GM18526 (cell line): ENCODE data around the gene BRIP1.

ENCODE experiments used
- POLR2A ChIP-seq: IDR thresholded peaks from 3 replicates; pipeline ENCODE4 v1.6.1; 2011; ENCODE audit not compliant: insufficient read length; ENCODE audit errors: extremely low read depth

The BRIP1 gene

DNA sequence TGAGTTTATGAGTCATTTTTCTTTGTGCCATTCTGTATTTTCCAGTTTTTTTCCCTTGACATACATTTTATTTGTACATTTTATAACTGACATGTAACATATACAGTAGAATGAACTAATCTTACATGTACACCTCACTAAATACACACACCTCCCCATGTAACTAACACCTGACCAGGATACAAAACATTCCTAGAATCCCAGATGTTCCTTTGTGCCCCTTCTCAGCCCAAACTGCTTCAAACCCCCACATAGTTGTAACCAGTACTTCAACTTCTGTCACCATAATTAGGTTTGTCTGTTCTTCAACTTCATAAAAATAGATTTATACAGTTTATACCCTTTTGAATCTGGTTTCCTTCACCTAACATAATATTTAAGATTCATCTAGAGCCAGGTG, 73.5 kb downstream of the BRIP1 start:
- TF ChIP-seq POLR2A, result no peak

DNA sequence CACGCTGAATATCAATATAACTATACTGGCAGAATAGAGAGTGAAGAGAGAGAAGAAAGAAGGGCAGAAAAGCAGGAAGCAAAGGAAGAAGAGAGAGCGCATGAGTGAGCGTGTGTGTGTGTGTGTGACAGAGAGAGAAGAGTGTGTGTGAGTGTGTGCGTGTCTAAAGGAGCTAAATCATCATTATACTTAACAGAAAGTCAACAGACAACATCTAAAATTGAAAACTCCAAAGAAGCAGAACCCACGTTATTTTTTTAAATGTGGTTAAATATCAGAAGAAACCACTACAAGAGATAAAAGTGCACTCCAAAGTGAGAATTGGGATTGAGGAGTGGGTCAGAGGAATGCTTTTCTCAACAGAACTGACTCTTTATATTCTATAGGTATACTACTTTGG, 77.2 kb downstream of the BRIP1 start:
- TF ChIP-seq POLR2A, result no peak

DNA sequence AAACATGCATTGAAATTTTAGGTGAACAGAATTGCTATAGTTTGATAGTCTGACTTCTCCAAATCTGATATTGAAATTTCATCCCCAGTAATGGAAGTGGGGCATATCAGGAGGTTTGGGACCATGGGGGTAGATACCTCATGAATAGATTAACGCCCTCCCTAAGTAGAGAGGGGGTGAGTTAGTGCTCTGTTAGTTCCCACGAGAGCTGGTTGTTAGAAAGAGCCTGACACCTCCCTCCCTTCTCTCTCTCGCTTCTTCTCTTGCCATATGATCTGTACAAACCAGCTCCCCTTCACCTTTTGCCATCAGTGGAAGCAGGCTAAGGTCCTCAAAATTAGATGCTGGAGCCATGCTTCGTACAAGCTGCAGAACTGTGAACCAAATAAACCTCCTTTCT, 78.8 kb downstream of the BRIP1 start:
- TF ChIP-seq POLR2A, result no peak

DNA sequence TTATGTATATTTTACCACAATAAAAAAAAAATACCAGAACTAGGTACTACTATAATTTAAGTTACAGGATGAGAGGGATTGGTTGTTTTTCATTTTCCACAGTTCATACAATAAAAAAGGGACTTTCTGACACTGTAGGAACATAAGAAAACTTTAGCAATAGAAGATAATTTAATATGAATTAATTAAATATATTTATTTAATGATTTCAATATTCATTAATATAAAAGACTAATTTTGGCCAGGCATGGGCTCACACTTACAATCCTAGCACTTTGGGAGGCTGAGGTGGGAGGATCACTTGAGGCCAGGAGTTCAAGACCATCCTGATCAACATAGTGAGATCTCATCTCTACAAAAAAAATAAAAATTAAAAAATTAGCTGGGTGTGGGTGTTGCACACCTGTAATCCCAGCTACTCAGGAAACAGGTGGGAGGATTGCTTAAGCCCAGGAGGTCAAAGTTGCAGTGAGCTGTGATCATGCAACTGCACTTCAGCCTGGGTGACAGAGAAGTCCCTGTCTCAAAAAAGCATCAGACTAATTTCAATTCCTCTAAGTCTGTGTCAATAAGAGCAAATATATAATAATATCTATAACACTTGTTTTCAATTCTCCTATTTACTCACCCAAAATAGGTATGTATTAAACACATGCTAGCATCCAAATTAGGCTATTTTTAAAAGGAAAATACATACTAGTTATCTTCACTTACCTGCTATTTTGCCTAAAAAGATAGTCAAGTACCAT, 79.6 kb downstream of the BRIP1 start:
- TF ChIP-seq POLR2A, result no peak

DNA sequence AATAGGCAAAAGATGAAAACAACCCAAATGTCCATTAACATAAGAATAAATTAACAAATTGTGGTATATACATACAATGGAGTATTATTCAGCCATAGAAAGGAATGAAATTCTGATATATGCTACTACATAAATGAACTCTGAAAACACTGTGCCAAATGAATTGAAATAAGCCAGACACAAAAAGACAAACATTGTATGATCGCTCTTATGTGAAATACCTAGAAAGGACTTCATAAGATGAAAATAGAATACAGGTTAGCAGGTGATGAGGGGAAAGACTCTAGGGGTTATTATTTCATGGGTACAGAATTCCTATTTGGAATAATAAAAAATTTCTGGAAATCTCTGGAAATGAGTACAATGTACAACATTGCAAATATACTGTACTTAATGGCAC, 80.2 kb downstream of the BRIP1 start:
- no peak for TF ChIP-seq POLR2A

DNA sequence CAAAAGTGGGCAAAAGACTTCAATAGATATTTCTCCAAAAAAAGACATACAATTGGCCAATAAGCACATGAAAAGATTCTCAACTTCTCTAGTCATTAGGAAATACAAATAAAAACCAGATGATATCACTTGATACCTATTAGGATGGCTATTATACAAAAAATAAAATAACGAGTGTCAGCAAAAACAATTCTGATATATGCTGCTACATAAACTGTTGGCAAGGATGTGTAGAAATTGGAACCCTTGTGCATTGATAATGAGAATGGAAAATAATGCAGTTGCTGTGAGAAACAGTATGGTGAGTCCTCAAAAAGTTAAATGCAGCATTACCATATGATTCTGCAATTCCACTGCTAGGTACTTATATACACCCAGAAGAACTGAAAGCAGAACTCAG, 80.6 kb downstream of the BRIP1 start:
- TF ChIP-seq POLR2A, result no peak

DNA sequence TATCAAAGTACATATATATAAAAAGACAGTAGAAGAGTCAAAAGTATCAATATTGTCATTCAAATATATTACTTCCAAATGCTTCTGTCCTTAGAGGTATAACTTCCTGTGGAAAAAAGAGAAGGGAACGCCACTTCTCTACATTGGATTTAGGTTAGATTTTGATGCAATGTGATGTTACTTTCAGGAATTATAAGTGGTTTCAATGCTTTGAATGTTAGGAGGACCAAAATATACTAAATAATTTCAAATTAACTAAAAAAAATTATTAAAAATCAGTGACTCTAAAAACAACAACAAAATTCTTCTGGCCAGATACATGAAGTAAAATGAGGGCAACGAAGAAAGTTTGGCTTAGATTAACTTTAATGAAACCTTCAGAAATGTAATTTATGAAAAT, 88.0 kb downstream of the BRIP1 start:
- TF ChIP-seq POLR2A, result no peak

DNA sequence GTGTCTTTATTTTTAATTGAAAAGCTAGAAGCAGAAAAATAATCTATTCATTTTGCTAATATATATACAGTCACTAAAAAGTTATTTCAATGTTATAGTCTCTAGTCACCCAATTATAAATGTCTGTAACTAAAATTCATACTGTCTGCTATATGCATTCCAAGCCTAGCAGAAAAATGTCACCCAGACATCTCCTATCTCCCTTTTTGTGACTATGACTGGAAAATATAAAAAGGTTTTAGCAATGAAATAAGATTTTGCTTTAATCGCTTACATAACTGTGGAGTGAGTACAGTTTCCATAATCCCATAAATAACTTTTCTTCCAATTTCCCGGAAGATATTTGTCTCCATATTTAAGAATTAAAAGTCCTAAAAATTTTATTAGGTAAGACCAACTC, 88.6 kb downstream of the BRIP1 start:
- TF ChIP-seq POLR2A, result no peak

DNA sequence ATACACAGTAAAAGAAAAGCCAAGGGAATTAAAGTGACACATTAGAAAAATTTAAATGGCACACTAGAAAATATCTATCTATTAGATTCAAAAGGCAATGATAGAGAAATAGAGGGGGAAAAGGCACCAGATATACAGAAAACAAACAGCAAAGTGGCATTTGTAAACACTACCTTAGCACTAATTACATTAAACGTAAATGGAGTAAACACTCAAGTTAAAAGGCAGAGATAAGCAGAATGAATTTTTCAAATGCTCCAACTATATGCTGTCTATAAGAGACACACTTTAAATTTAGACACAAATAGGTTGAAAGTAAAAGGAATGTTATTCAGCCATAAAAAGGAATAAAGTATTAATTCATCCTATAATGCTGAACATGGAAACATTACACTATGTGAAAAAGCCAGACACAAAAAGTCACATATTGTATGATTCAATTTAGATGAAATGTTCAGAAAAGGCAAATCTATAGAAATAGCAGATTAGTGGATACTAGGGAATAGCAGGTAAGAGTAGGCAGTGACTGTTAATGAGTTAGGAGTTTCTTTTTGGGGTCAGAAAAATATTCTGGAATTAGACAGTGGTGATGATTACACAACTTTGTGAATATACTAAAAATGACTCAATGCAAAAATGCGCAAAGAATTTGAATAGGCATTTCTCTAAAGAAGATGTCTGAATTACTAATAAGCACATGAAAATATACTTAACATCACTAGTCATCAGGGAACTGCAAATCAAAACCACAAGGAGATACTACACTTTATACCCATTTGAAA, 92.4 kb downstream of the BRIP1 start:
- TF ChIP-seq POLR2A, result no peak

DNA sequence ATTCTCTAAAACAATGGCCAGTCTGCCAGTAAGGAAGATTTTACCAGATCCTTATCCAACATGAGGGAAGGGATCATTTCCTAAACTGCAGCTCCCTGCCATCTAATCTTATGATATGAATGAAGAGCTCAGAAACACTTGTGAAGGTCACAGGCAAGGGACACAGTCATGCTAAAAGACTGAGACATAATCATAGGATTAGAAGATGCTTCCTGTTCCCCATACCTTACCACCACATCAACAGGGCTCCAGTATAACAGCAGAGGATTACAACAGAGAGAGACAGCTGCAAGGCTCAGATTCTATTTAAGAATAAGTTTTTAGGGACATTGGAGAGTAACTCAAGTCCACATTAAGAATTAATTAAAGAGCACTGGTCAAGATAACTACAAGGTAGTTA, 93.3 kb downstream of the BRIP1 start:
- TF ChIP-seq POLR2A, result no peak

DNA sequence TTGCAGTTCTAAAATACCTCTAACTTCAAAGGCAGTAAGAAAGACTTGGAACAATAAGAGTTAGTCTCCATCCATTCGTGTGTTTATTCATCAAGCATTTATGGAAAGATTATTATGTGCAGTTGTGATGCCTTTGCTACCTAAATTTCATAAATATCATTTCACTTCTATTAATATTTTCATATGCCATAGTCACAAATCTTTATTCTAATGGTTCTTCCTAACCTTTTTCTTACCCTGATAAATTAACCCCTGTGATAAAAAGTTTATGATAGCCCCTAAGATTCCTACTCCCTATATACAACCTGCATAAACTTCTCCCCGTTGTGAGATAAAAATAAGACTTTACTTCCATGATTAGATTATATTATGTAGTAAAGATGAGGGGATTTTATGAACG, 94.9 kb downstream of the BRIP1 start:
- no peak for TF ChIP-seq POLR2A

DNA sequence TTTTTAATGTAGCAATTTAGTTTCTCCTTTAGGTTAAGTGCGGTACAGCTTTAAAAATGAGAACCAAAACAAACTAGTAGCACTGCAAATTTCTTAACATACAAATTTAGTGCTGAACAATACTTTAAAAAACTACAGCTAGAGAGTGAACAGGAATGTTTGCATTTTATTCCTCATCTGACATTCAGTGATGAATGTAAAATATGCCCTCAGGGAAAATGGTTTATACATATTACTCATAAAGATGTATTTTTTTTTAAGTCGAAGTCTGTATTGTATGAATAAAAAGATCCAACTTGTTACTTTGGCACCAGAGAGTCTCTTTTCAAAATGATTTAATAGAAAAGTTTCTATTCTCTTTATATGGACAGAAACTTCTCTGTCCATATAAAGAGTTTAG, 96.8 kb downstream of the BRIP1 start:
- no peak for TF ChIP-seq POLR2A

DNA sequence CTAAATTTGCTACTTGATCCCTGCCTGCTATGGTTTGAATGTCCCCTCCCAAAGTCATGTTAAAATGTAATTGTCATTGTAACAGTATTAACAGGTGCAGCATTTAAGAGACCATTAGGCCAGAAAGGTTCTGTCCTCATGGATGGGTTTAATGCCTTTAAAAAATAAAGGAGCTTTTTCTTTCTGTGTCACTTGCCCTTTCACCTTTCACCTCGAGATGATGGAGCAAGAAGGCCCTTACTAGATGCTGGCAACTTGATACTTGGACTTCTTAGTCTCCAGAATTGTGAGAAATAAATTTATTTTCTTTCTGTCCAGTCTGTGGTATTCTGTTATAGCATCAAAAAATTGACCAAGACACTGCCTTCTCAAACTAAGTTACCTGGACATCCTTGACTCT, 98.5 kb downstream of the BRIP1 start:
- TF ChIP-seq POLR2A, result no peak

DNA sequence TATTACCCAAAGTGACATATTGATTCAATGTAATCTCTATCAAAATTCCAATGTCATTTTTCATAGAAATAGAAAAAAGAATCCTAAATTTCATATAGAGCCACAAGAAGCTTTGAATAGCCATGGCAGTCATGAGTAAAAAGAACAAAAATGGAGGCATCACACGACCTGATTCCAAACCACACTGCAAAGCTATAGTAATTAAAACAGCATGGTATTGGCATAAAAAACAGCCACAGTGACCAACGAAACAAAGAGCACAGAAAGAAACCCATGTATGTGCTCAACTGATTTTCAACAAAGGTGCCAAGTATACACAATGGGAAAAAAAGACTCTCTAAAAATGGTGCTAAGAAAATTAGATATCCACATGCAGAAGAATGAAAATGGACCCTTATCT, 101.5 kb downstream of the BRIP1 start:
- TF ChIP-seq POLR2A, result no peak

DNA sequence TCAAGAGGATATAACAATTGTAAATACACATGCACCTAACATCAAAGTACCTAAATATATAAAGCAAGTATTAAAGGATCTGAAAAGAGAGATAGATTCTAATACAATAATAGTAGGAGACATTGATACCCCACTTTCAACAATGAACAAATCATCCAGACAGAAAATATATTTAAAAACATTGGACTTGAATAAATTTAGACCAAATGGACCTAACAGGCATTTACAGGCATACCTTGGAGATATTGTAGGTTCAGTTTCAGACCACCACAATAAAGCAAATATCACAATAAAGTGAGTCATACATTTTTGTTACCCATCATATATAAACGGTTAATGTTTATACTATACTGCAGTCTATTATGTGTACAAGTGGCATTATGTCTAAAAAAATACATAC, 104.0 kb downstream of the BRIP1 start:
- TF ChIP-seq POLR2A, result no peak

DNA sequence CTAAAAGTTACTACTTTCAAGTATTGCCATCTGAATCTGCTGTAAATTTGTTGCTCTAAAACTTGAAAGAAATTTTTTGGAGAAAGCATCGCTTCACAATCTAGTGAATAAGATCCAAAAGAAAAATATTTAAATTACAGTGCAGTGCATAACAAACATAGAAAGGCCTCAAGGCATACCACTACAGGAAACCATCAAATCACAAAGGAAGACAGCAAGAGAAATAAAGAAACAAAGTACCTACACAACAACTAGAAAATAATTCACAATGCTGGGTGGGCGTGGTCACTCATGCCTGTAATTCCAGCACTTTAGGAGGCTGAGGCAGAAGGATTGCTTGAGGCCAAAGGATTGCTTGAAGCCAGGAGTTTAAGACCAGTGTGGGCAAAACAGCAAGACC, 104.9 kb downstream of the BRIP1 start:
- TF ChIP-seq POLR2A, result no peak

DNA sequence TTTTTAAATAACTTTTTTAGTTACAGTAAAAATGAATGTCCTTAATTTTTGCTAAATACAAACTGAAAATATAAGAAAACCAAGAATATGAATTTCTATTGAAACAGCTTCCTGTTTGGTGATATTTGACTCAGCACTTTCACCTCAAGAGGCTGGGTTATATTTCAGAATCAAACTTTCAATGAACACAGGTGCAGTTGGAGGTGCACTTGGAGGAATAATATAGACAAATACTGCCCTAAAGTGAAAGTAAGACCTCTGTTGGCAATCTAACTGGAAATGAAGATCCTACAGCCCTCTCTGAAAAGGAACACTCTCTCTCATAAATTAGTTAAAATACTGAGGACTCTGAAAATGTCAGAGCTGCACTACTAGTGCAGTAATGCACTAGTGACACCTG, 106.2 kb downstream of the BRIP1 start:
- no peak for TF ChIP-seq POLR2A
